DND-41 (cell line): ENCODE data around the gene SPATA1.

ENCODE experiments used
- EZH2 ChIP-seq: IDR thresholded peaks from 3 replicates; pipeline ENCODE4 v1.6.1; 2012; ENCODE audit warnings: borderline replicate concordance, low read depth, mild to moderate bottlenecking, moderate library complexity, low read length, inconsistent platforms; ENCODE audit not compliant: severe bottlenecking
- TF ChIP-seq, protein P1 (sequence below): IDR thresholded peaks from 2 replicates; pipeline ENCODE4 v1.5.1; 2012; ENCODE audit warnings: borderline replicate concordance, low read length, moderate library complexity, mild to moderate bottlenecking; ENCODE audit not compliant: poor library complexity, severe bottlenecking; ENCODE audit errors: extremely low read depth

DNA sequence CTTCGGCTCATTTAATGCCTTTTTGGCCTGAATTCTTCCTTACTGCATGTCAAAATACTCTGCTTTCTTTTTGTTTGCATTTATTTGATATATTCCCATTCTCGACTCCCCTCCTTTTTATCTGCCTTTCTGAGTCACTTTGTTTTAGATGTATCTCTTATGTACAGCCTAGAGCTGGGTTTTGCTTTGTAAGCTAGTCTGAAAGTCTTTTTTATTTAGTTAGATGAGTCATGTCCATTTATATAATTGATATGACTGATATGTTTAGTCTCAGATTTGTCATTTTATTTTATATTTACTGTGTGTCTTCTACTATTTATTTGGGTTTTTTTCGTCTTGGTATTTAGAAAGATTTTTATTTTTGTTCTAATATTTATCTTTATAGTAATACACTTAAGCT lies 33.8 kb downstream of the SPATA1 start:
- TF ChIP-seq, protein P1, sequence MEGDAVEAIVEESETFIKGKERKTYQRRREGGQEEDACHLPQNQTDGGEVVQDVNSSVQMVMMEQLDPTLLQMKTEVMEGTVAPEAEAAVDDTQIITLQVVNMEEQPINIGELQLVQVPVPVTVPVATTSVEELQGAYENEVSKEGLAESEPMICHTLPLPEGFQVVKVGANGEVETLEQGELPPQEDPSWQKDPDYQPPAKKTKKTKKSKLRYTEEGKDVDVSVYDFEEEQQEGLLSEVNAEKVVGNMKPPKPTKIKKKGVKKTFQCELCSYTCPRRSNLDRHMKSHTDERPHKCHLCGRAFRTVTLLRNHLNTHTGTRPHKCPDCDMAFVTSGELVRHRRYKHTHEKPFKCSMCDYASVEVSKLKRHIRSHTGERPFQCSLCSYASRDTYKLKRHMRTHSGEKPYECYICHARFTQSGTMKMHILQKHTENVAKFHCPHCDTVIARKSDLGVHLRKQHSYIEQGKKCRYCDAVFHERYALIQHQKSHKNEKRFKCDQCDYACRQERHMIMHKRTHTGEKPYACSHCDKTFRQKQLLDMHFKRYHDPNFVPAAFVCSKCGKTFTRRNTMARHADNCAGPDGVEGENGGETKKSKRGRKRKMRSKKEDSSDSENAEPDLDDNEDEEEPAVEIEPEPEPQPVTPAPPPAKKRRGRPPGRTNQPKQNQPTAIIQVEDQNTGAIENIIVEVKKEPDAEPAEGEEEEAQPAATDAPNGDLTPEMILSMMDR: no peak
- no peak for TF ChIP-seq EZH2
